Activated T-cell treated with anti-CD3 and anti-CD28 coated beads for 48 hours (primary cell): ENCODE results near the gene AUTS2.
"Not testable (repeated sequence)": the region's sequence is repeated elsewhere in the genome, so short reads cannot be mapped to it uniquely, and the experiment has no call there.

ENCODE experiments used
- DNase-seq: peaks from one replicate; pipeline ENCODE4 v3.0.0-alpha.2; 2020; ENCODE audit warnings: low read depth

Gene AUTS2

GRCh38 chr7:70257921-70258320 lies 659.6 kb downstream of the AUTS2 start:
- DNase-seq: no peak

- DNase-seq: no peak
Measured at GRCh38 chr7:70259502-70259901, 661.2 kb downstream of the AUTS2 start.

GRCh38 chr7:70263471-70264255 lies 665.4 kb downstream of the AUTS2 start:
- no peak for DNase-seq

- DNase-seq: no peak
Measured at GRCh38 chr7:70266186-70266585, 667.9 kb downstream of the AUTS2 start.

- DNase-seq: no peak
Measured at GRCh38 chr7:70267381-70268120, 669.3 kb downstream of the AUTS2 start.

GRCh38 chr7:70268179-70268578 lies 669.9 kb downstream of the AUTS2 start:
- DNase-seq: no peak

GRCh38 chr7:70270149-70270548 lies 671.9 kb downstream of the AUTS2 start:
- no peak for DNase-seq

- no peak for DNase-seq
Measured at GRCh38 chr7:70271617-70272081, 673.4 kb downstream of the AUTS2 start.

GRCh38 chr7:70275570-70275969 lies 677.3 kb downstream of the AUTS2 start:
- not testable (repeated sequence) for DNase-seq

GRCh38 chr7:70285187-70285586 lies 686.9 kb downstream of the AUTS2 start:
- DNase-seq: no peak

- no peak for DNase-seq
Measured at GRCh38 chr7:70285854-70286253, 687.6 kb downstream of the AUTS2 start.

GRCh38 chr7:70288781-70289456 lies 690.6 kb downstream of the AUTS2 start:
- DNase-seq: no peak

- DNase-seq: no peak
Measured at GRCh38 chr7:70292716-70293115, 694.4 kb downstream of the AUTS2 start.

GRCh38 chr7:70294211-70294911 lies 696.1 kb downstream of the AUTS2 start:
- DNase-seq: no peak

GRCh38 chr7:70298780-70299471 lies 700.7 kb downstream of the AUTS2 start:
- DNase-seq: no peak

- DNase-seq: no peak
Measured at GRCh38 chr7:70299472-70299807, 701.2 kb downstream of the AUTS2 start.

GRCh38 chr7:70301673-70302185 lies 703.5 kb downstream of the AUTS2 start:
- no peak for DNase-seq

GRCh38 chr7:70303309-70303708 lies 705.0 kb downstream of the AUTS2 start:
- no peak for DNase-seq

GRCh38 chr7:70303780-70304179 lies 705.5 kb downstream of the AUTS2 start:
- DNase-seq: no peak

- no peak for DNase-seq
Measured at GRCh38 chr7:70306173-70306572, 707.9 kb downstream of the AUTS2 start.

GRCh38 chr7:70307544-70308106 lies 709.4 kb downstream of the AUTS2 start:
- DNase-seq: no peak
